ENCODE results near the gene IL6ST.

IL6ST gene

DNA sequence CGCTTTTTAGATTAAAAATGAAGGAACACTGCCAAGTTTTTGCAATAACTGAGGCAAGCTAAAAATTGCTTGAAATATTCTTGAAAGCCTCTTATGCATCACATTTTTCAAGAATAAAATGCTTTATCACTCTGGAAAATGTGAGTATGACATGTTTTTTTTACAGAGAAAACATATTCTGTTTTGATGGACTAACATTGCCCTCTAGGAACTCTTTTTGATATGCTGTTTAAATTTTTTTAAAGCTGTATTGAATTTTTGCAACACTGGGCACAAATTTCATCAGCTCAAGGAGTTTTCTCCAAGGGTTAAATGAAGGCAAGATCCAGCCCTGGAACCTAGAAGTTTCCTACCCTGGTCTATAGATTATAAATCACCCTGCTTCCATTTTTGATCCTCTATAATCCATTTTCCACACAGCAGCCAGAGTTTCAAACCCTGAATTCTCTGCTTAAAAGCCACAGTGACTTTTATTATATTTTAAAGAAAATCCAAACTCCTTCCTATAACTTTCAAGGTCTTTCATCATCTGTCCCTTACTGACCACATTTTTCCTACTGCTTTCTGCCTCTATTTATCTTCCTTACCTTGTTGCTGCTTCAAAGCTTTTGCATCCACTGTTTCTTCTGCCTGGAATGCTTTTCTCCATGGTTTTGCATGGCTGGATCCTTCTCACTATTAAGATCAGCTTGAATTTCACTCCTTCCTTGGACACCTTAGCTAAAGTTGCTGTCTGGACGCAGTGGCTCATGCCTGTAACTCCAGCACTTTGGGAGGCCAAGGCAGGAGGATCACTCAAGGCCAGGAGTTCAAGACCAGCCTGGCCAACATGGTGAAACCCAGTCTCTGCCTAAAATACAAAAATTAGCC lies 82.7 kb downstream of the IL6ST start:
- Mint-ChIP-seq H3K4me3 (no peak overlapping the region), H3K36me3 (ENCODE audit: low read depth) (no peaks in the 10 kb centered on the region), H3K4me1 (peaks cover 4% of the 10 kb centered on the region), H3K27ac (no peak overlapping the region), H3K27me3 (ENCODE audit: low read depth) (no peaks in the 10 kb centered on the region), H3K9me3 (no peaks in the 10 kb centered on the region)
- TF ChIP-seq, protein P1, sequence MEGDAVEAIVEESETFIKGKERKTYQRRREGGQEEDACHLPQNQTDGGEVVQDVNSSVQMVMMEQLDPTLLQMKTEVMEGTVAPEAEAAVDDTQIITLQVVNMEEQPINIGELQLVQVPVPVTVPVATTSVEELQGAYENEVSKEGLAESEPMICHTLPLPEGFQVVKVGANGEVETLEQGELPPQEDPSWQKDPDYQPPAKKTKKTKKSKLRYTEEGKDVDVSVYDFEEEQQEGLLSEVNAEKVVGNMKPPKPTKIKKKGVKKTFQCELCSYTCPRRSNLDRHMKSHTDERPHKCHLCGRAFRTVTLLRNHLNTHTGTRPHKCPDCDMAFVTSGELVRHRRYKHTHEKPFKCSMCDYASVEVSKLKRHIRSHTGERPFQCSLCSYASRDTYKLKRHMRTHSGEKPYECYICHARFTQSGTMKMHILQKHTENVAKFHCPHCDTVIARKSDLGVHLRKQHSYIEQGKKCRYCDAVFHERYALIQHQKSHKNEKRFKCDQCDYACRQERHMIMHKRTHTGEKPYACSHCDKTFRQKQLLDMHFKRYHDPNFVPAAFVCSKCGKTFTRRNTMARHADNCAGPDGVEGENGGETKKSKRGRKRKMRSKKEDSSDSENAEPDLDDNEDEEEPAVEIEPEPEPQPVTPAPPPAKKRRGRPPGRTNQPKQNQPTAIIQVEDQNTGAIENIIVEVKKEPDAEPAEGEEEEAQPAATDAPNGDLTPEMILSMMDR (IDR thresholded peaks at IDR 0.05; ENCODE audit: unreplicated experiment in 3 of 3) = no peak

DNA sequence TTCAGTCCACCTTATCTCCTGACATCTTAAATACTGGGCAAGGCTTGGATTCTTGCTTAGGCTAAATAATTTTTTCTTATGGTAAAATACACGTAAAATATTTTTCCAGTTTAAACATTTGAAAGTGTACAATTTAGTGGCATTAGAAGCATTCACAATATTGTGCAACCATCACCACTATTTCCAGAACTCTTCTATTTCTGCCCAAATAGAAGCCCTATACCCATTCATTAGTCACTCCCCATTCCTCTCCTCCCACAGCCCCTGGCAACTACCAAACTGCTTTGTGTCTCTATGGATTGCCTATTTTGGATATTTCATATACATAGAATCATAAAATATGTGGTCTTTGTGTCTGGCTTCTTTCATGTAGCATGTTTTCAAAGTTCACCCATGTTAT lies 86.0 kb downstream of the IL6ST start:
- Mint-ChIP-seq H3K27me3 (ENCODE audit: low read depth) (no peaks in the 10 kb centered on the region), H3K36me3 (ENCODE audit: low read depth) (no peaks in the 10 kb centered on the region), H3K4me1 (no peaks in the 10 kb centered on the region), H3K9me3 (no peaks in the 10 kb centered on the region), H3K4me3 (no peak overlapping the region), H3K27ac (no peak overlapping the region)
- TF ChIP-seq, protein P1 (IDR thresholded peaks at IDR 0.05; ENCODE audit: unreplicated experiment in 3 of 3) = no peak

DNA sequence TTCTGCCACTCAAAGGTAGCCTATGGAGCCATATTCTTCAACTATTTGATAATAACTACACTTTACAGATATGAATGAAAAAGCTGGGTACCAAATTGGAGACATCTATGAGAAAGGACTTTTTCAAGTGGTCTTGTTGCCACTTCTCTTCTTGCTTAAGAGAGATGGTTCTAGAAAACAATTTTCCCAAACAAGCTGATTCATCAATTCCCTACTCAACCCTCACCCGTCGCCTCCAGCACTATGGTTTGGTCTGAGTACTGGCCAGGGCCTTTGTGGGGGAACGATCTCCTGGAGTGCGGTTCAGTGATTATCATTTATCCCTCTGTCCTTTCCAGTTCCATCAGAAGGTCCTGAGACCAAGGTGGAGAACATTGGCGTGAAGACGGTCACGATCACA lies 86.8 kb downstream of the IL6ST start:
- H3K4me3 Mint-ChIP-seq = no peak overlapping the region
- no peaks in the 10 kb centered on the region for H3K36me3 Mint-ChIP-seq (ENCODE audit: low read depth)
- TF ChIP-seq, protein P1 (IDR thresholded peaks at IDR 0.05; ENCODE audit: unreplicated experiment in 3 of 3) = no peak
- no peak overlapping the region for H3K27ac Mint-ChIP-seq
- no peaks in the 10 kb centered on the region for H3K27me3 Mint-ChIP-seq (ENCODE audit: low read depth)
- no peaks in the 10 kb centered on the region for H3K9me3 Mint-ChIP-seq
- no peaks in the 10 kb centered on the region for H3K4me1 Mint-ChIP-seq

DNA sequence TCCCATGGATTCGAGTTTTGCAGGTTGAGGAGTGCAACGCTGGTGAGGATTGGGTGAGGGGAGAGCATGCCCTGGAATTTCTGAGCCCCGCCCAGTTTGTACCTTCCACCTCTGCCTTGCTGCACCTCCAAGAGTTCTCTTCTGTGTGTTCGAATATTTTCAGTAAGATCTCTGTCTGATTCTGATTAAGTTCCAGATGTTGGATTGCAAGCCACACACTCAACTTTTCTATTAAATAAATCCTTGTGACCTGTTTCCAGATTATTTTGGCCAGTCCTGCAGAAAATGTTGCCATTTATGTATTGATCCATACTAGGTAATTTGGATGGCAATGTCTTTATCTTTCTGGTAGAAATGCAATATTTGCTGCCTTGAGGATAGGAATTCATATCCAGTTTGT lies 89.5 kb downstream of the IL6ST start:
- TF ChIP-seq, protein P1 (IDR thresholded peaks at IDR 0.05; ENCODE audit: unreplicated experiment in 3 of 3) = no peak
- peaks cover 9% of the 10 kb centered on the region for H3K4me1 Mint-ChIP-seq
- no peaks in the 10 kb centered on the region for H3K9me3 Mint-ChIP-seq
- H3K27me3 Mint-ChIP-seq (ENCODE audit: low read depth) = no peaks in the 10 kb centered on the region
- H3K4me3 Mint-ChIP-seq = no peak overlapping the region
- no peaks in the 10 kb centered on the region for H3K36me3 Mint-ChIP-seq (ENCODE audit: low read depth)
- H3K27ac Mint-ChIP-seq = no peak overlapping the region

DNA sequence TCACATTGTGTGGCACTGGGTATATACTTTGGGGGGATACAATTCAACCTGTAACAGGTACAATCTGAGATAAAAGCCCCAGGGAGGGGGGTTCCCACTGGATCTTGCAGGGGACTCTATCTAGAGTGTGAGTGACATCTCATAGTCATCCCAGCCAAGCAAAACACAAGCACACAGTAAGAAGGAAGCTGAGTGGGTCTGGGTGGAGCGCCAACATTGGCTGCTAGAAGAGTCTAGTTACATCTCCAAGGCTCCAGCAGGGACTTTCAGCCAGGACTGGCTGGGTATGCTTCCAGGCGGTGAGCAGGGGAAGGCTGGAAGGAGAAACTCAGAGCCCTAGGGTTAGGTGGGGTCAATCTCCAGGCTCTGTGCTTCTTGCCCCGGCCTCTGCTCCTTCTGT lies 90.6 kb downstream of the IL6ST start:
- Mint-ChIP-seq H3K4me3 (no peak overlapping the region), H3K27ac (no peak overlapping the region), H3K9me3 (no peaks in the 10 kb centered on the region), H3K27me3 (ENCODE audit: low read depth) (no peaks in the 10 kb centered on the region), H3K4me1 (peaks cover 9% of the 10 kb centered on the region), H3K36me3 (ENCODE audit: low read depth) (no peaks in the 10 kb centered on the region)
- TF ChIP-seq, protein P1 (IDR thresholded peaks at IDR 0.05; ENCODE audit: unreplicated experiment in 3 of 3) = no peak

Measured in nephron (organoid).